Upper lobe of left lung (tissue), 4 donors: ENCODE measurements around the gene PRSS3.
"Not testable (repeated sequence)": the region's sequence is repeated elsewhere in the genome, so short reads cannot be mapped to it uniquely, and the experiment has no call there.

Experiments
- CTCF ChIP-seq, 6 experiments: fragments of 450-650 bp in 4 of 6; fragments of 200-600 bp in 2 of 6; sonication (generic) in 2 of 6; IDR thresholded peaks; one replicate each; pipeline ENCODE4 v1.5.1; 2016 to 2019; ENCODE audit warnings: antibody characterized with exemption in 6 of 6
- POLR2A ChIP-seq, 4 donors: fragments of 450-650 bp; IDR thresholded peaks; one replicate each; pipeline ENCODE4 v1.5.1; 2016 to 2017; ENCODE audit warnings: antibody characterized with exemption in 4 of 4, mild to moderate bottlenecking in 2 of 4

GRCh38 chr9:33807156-33807555, 11.8 kb downstream of the PRSS3 start:
- TF ChIP-seq CTCF, POLR2A (IDR thresholded peaks at IDR 0.05): not testable (repeated sequence)
